K562 (cell line): ENCODE measurements around the gene MAGI2. TPM values are rescaled to one million over a fixed set of nuclear protein-coding genes. Genes with fewer than 3 reads are reported as not detected.

Experiments used
- GATAD2B ChIP-seq: fragments of 450-650 bp; IDR thresholded peaks from 2 replicates; pipeline ENCODE4 v1.6.1; 2017; ENCODE audit warnings: mild to moderate bottlenecking, borderline replicate concordance
- NCOA4 ChIP-seq: fragments of 450-650 bp; IDR thresholded peaks from 2 replicates; pipeline ENCODE4 v1.6.1; 2018; ENCODE audit warnings: mild to moderate bottlenecking; ENCODE audit not compliant: partially characterized antibody
- NKRF ChIP-seq: fragments of 450-650 bp; IDR thresholded peaks from 2 replicates; pipeline ENCODE4 v1.6.1; 2016; ENCODE audit warnings: borderline replicate concordance
- RNF219 ChIP-seq: fragments of 250-450 bp; sonication (Bioruptor Pico); IDR thresholded peaks from 2 replicates; pipeline ENCODE4 v1.5.0; 2022; ENCODE audit warnings: mild to moderate bottlenecking
- ZEB2 ChIP-seq: fragments of 450-650 bp; IDR thresholded peaks from 2 replicates; pipeline ENCODE4 v1.6.1; 2016
- polyA plus RNA-seq, 8 experiments: library from polyadenylated mRNA; depleted of rRNA in 4 of 8; stranded (reverse) in 5 of 8; unstranded in 3 of 8; fragments of >200 nt; fragmentation: Nextera tagmentation in 2 of 8; fragmentation: Illumina TruSeq in 1 of 8; extraction: Ambion mirVana in 2 of 8; extraction: Trizol in 1 of 8; gene quantifications; 2 replicates each; pipeline versions ENCODE4 v1.2.1 to v1.2.3, GENCODE V29; 2011 to 2014; ENCODE audit warnings: inconsistent platforms in 1 of 8, missing spikeins in 1 of 8
- total RNA-seq, 7 experiments: library from RNA; depleted of rRNA in 6 of 7; stranded (reverse); fragments of >200 nt in 6 of 7; fragmentation: Illumina TruSeq in 2 of 7; extraction: Trizol in 2 of 7; gene quantifications; 2 replicates each; pipeline versions ENCODE4 v1.2.1 to v1.2.3, GENCODE V29; 2011 to 2021; ENCODE audit warnings: low replicate concordance in 1 of 7
- TF ChIP-seq, protein P1 (sequence below): sonication (generic); formaldehyde crosslinking; IDR thresholded peaks from 2 replicates; pipeline ENCODE4 v1.8.1; 2023; ENCODE audit warnings: mild to moderate bottlenecking, missing genetic modification reagents

MAGI2 gene
- total and polyA plus RNA-seq, 9 of the 15 experiments (the other 6 are each of a cell fraction or from before 2014, with no cell fraction given) = 0.27 to 1.4 (median 0.70) TPM

- TF ChIP-seq RNF219 (no peak), GATAD2B (no peak), NKRF (no peak), ZEB2 (no peak), NCOA4 (no peak)
- TF ChIP-seq, protein P1, sequence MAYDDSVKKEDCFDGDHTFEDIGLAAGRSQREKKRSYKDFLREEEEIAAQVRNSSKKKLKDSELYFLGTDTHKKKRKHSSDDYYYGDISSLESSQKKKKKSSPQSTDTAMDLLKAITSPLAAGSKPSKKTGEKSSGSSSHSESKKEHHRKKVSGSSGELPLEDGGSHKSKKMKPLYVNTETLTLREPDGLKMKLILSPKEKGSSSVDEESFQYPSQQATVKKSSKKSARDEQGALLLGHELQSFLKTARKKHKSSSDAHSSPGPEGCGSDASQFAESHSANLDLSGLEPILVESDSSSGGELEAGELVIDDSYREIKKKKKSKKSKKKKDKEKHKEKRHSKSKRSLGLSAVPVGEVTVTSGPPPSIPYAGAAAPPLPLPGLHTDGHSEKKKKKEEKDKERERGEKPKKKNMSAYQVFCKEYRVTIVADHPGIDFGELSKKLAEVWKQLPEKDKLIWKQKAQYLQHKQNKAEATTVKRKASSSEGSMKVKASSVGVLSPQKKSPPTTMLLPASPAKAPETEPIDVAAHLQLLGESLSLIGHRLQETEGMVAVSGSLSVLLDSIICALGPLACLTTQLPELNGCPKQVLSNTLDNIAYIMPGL (CRISPR knock-in tag) = no peak
- TF ChIP-seq, all 486 proteins: peak for 0
Measured at GRCh38 chr7:78567836-78568235, 885.6 kb downstream of the MAGI2 start (continued).
